ENCODE results near the gene LRRC1.

DNA sequence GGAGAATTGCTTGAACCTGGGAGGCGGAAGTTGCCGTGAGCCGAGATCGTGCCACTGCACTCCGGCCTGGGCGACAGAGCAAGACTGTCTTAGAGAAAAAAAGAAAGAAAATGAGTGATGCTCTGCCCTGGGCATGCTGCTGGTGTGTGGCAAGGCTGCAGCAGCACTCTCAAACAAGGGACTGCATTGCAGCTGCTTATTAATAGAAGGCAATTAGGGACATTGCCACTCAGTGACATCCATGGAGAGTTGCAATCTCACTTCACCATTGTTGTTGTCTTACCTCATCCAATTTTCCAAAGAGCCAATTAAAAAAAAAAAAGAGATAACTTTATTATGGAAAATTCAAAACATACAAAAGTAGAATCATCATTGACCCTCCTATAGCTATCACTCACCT lies 131.1 kb downstream of the LRRC1 start:
- TF ChIP-seq EZH2 (IDR thresholded peaks at IDR 0.05), result no peak
- no peak for TF ChIP-seq POLR2AphosphoS5 (IDR thresholded peaks at IDR 0.05; ENCODE audit: borderline replicate concordance, low read depth, low read length)

Measured in SK-N-MC (cell line).